GM19193 (cell line): ENCODE measurements around the gene ARHGAP15.

Experiments
- POLR2A ChIP-seq: IDR thresholded peaks from 4 replicates; pipeline ENCODE4 v1.6.1; 2011; ENCODE audit not compliant: insufficient read depth, insufficient read length; ENCODE audit errors: extremely low read depth

The ARHGAP15 gene

GRCh38 chr2:143458258-143459190, 329.3 kb downstream of the ARHGAP15 start:
- no peak for TF ChIP-seq POLR2A

- no peak for TF ChIP-seq POLR2A
These were observed 331.2 kb downstream of the ARHGAP15 start for GRCh38 chr2:143460382-143460781.

DNA sequence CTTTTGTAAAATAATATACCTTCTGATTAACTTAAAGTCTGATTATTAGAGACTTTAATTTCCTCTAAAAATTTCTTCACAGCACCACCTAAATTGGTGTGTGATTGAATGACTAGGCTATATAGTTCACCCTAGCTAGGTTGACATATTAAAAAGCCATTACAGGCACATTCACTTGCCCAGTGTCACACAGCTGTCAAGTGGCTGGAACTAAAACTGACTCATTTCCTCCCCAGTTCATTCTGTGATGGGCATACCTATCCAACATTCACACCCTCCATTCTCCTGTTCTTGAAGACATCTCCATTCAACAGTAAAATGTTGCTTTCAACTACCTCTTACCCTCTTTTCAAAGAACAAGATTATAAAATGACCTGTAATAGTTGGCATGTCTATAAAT, 334.5 kb downstream of the ARHGAP15 start:
- TF ChIP-seq POLR2A: no peak

GRCh38 chr2:143466391-143466790, 337.2 kb downstream of the ARHGAP15 start:
- no peak for TF ChIP-seq POLR2A

GRCh38 chr2:143467011-143467410, 337.8 kb downstream of the ARHGAP15 start:
- TF ChIP-seq POLR2A: no peak

- no peak for TF ChIP-seq POLR2A
These were observed 339.2 kb downstream of the ARHGAP15 start for GRCh38 chr2:143468341-143468888.

- no peak for TF ChIP-seq POLR2A
These were observed 340.1 kb downstream of the ARHGAP15 start for GRCh38 chr2:143469323-143469722.

GRCh38 chr2:143471550-143471949, 342.3 kb downstream of the ARHGAP15 start:
- no peak for TF ChIP-seq POLR2A

DNA sequence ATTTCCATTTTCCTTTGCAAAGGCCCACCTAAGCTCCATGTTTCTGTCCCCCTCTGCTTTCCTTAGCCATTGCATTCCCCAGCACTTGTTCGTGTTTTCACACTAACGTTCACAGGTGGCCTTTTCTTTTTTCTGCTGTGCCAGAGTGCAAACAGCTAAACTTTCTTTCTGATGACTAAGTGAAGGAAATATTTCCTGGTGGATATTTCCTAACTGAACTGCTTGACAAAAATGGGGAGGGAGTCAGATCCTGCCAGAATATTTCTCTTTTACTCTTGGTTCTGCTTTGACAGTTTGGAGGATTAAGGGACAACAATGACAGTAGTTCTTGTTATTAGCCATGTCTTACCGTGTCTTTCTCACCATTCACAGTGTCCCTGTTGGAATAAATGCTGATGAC, 344.0 kb downstream of the ARHGAP15 start:
- no peak for TF ChIP-seq POLR2A

GRCh38 chr2:143473820-143474219, 344.6 kb downstream of the ARHGAP15 start:
- no peak for TF ChIP-seq POLR2A

- no peak for TF ChIP-seq POLR2A
These were observed 345.4 kb downstream of the ARHGAP15 start for GRCh38 chr2:143474586-143474985.

GRCh38 chr2:143475041-143475776, 346.0 kb downstream of the ARHGAP15 start:
- TF ChIP-seq POLR2A: no peak

DNA sequence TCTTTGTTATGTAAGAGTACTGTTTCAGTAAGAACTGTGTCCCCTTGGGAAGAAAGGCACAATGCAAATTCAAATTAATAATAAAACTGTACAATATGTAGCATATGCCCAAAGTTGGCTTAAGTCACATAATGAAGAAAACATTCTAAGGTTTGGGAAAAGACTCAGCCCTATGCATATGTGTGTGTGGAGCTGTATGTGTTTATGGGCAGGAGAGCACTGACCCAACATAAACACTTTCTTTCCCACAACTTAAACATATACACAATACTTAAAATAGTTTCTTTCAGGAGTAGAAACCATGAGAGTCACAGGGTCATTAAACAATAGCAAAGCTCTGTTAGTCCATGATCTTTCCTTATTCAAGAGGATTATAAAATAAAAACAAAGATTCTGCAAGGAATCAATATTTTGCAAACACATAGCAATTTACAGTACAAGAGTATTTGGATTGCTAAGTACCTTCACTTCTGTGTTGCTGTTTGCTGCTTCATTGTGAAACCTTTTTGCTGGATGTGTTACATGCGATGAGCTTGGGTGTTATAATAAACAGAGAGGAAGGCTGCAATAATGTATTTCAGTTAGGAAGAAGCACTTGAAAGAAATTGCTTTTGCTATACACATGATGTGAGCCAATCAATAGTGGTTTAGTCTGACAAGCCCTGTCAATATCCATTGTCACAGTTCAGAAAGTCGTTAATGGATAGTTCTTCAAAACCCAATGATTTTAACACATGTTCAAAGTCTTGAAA, 347.3 kb downstream of the ARHGAP15 start:
- TF ChIP-seq POLR2A: no peak

GRCh38 chr2:143477714-143478443, 348.7 kb downstream of the ARHGAP15 start:
- TF ChIP-seq POLR2A: no peak

- TF ChIP-seq POLR2A: no peak
These were observed 350.9 kb downstream of the ARHGAP15 start for GRCh38 chr2:143480086-143480485.
